Tibial nerve (tissue), 4 donors: ENCODE data around the gene PRKG2.

Experiments used
- CTCF ChIP-seq, 5 experiments: fragments of 200-600 bp in 3 of 5; fragments of 450-650 bp in 2 of 5; sonication (generic) in 3 of 5; IDR thresholded peaks; one replicate each; pipeline ENCODE4 v1.5.1; 2016 to 2019; ENCODE audit warnings: antibody characterized with exemption in 5 of 5, mild to moderate bottlenecking in 3 of 5, moderate library complexity in 2 of 5
- EP300 ChIP-seq, 2 donors: sonication (generic); formaldehyde crosslinking; IDR thresholded peaks; one replicate each; pipeline ENCODE4 v1.6.1; 2017; ENCODE audit warnings: antibody characterized with exemption in 2 of 2, mild to moderate bottlenecking in 1 of 2
- POLR2A ChIP-seq, 2 donors: fragments of 450-650 bp; IDR thresholded peaks; one replicate each; pipeline ENCODE4 v1.6.1; 2017; ENCODE audit warnings: antibody characterized with exemption in 2 of 2, mild to moderate bottlenecking in 2 of 2, moderate library complexity in 2 of 2

- TF ChIP-seq POLR2A (IDR thresholded peaks at IDR 0.05) (no peak), EP300 (IDR thresholded peaks at IDR 0.05) (no peak), CTCF (IDR thresholded peaks at IDR 0.05) (no peak)
Measured at GRCh38 chr4:81215931-81216330, 909 bp upstream of the PRKG2 start.
